ENCODE data around the gene STPG3.
"Not testable (repeated sequence)": the region's sequence is repeated elsewhere in the genome, so short reads cannot be mapped to it uniquely, and the experiment has no call there.

STPG3 gene

GRCh38 chr9:137240318-137240840 is 10.7 kb upstream of the STPG3 start:
- Histone ChIP-seq H3K4me1 (ENCODE audit: control insufficient read depth in 5 of 5, insufficient read depth in 5 of 5, low read length in 5 of 5) (peaks cover 8 to 68% (median 43%) of the 10 kb centered on the region in 5 donors), H3K9me3 (ENCODE audit: control insufficient read depth in 5 of 5, low read length in 5 of 5) (no peaks in the 10 kb centered on the region), H3K27ac (ENCODE audit: low read depth, low read length) (peak overlapping the region; percentile 86), H3K9ac (ENCODE audit: low read length in 5 of 5) (peak overlapping the region in 4 of 5 donors; percentile 65 to 81 (median 71)), H3K27me3 (ENCODE audit: control insufficient read depth in 5 of 5, insufficient read depth in 4 of 5, low read length in 5 of 5) (peaks cover 2 to 4% (median 3%) of the 10 kb centered on the region in 5 donors), H3K4me3 (ENCODE audit: low read depth in 1 of 5, low read length in 5 of 5) (peak overlapping the region in 4 of 5 donors; percentile 65 to 77 (median 67)), H3K36me3 (ENCODE audit: control insufficient read depth in 5 of 5, insufficient read depth in 5 of 5, low read length in 5 of 5) (peaks cover 0 to 21% (median 19%) of the 10 kb centered on the region in 5 donors)

- Histone ChIP-seq H3K9ac (ENCODE audit: low read length in 5 of 5) (peak within 1 kb of the TSS in 4 of 5 donors; percentile 70 to 91 (median 84)), H3K4me3 (ENCODE audit: low read depth in 1 of 5, low read length in 5 of 5) (peak within 1 kb of the TSS; percentile 80 to 87 (median 83)), H3K36me3 (ENCODE audit: control insufficient read depth in 5 of 5, insufficient read depth in 5 of 5, low read length in 5 of 5) (peaks cover 0 to 21% (median 19%) of the 10 kb centered on the region in 5 donors), H3K9me3 (ENCODE audit: control insufficient read depth in 5 of 5, low read length in 5 of 5) (no peaks in the 10 kb centered on the region), H3K4me1 (ENCODE audit: control insufficient read depth in 5 of 5, insufficient read depth in 5 of 5, low read length in 5 of 5) (peaks cover 8 to 62% (median 41%) of the 10 kb centered on the region in 5 donors), H3K27ac (ENCODE audit: low read depth, low read length) (peak within 1 kb of the TSS; percentile 86), H3K27me3 (ENCODE audit: control insufficient read depth in 5 of 5, insufficient read depth in 4 of 5, low read length in 5 of 5) (peaks cover 0 to 3% (median 0%) of the 10 kb centered on the region in 5 donors)
Measured at GRCh38 chr9:137240841-137241489, 10.1 kb upstream of the STPG3 start, which contains the start of gene TUBB4B. Gene TUBB4B, plus strand, starts transcription at chr9:137241287. Its CDS starts 74 bp downstream, at chr9:137241361.

GRCh38 chr9:137241490-137242268 is 9.4 kb upstream of the STPG3 start:
- Histone ChIP-seq H3K4me3 (ENCODE audit: low read depth in 1 of 5, low read length in 5 of 5) (peak overlapping the region; percentile 80 to 87 (median 83)), H3K36me3 (ENCODE audit: control insufficient read depth in 5 of 5, insufficient read depth in 5 of 5, low read length in 5 of 5) (peaks cover 0 to 21% (median 19%) of the 10 kb centered on the region in 5 donors), H3K9me3 (ENCODE audit: control insufficient read depth in 5 of 5, low read length in 5 of 5) (no peaks in the 10 kb centered on the region), H3K27me3 (ENCODE audit: control insufficient read depth in 5 of 5, insufficient read depth in 4 of 5, low read length in 5 of 5) (peaks cover 0 to 3% (median 0%) of the 10 kb centered on the region in 5 donors), H3K4me1 (ENCODE audit: control insufficient read depth in 5 of 5, insufficient read depth in 5 of 5, low read length in 5 of 5) (peaks cover 8 to 55% (median 35%) of the 10 kb centered on the region in 5 donors), H3K27ac (ENCODE audit: low read depth, low read length) (peak overlapping the region; percentile 74), H3K9ac (ENCODE audit: low read length in 5 of 5) (peak overlapping the region in 4 of 5 donors; percentile 70 to 91 (median 84))

- Histone ChIP-seq H3K4me3 (ENCODE audit: low read depth in 1 of 5, low read length in 5 of 5) (peak overlapping the region; percentile 80 to 87 (median 83)), H3K9ac (ENCODE audit: low read length in 5 of 5) (peak overlapping the region in 4 of 5 donors; percentile 70 to 91 (median 84)), H3K9me3 (ENCODE audit: control insufficient read depth in 5 of 5, low read length in 5 of 5) (no peaks in the 10 kb centered on the region), H3K4me1 (ENCODE audit: control insufficient read depth in 5 of 5, insufficient read depth in 5 of 5, low read length in 5 of 5) (peaks cover 8 to 53% (median 31%) of the 10 kb centered on the region in 5 donors), H3K27ac (ENCODE audit: low read depth, low read length) (peak overlapping the region; percentile 74), H3K27me3 (ENCODE audit: control insufficient read depth in 5 of 5, insufficient read depth in 4 of 5, low read length in 5 of 5) (peaks cover 0 to 3% (median 0%) of the 10 kb centered on the region in 5 donors), H3K36me3 (ENCODE audit: control insufficient read depth in 5 of 5, insufficient read depth in 5 of 5, low read length in 5 of 5) (peaks cover 0 to 21% (median 19%) of the 10 kb centered on the region in 5 donors)
Measured at GRCh38 chr9:137242269-137243203, 8.6 kb upstream of the STPG3 start.

- Histone ChIP-seq H3K36me3 (ENCODE audit: control insufficient read depth in 5 of 5, insufficient read depth in 5 of 5, low read length in 5 of 5) (peaks cover 0 to 21% (median 19%) of the 10 kb centered on the region in 5 donors), H3K4me3 (ENCODE audit: low read depth in 1 of 5, low read length in 5 of 5) (peak overlapping the region in 1 of 5 donors; percentile 23), H3K4me1 (ENCODE audit: control insufficient read depth in 5 of 5, insufficient read depth in 5 of 5, low read length in 5 of 5) (peaks cover 8 to 57% (median 31%) of the 10 kb centered on the region in 5 donors)
- not testable (repeated sequence) for H3K9me3 ChIP-seq (ENCODE audit: control insufficient read depth in 5 of 5, low read length in 5 of 5); H3K27me3 ChIP-seq (ENCODE audit: control insufficient read depth in 5 of 5, insufficient read depth in 4 of 5, low read length in 5 of 5); H3K27ac ChIP-seq (ENCODE audit: low read depth, low read length); H3K9ac ChIP-seq (ENCODE audit: low read length in 5 of 5)
Measured at GRCh38 chr9:137243266-137243625, 7.8 kb upstream of the STPG3 start.

- H3K27ac ChIP-seq (ENCODE audit: low read depth, low read length) = no peak overlapping the region
- no peak overlapping the region for H3K9ac ChIP-seq (ENCODE audit: low read length in 5 of 5)
- H3K4me1 ChIP-seq (ENCODE audit: control insufficient read depth in 5 of 5, insufficient read depth in 5 of 5, low read length in 5 of 5) = peaks cover 8 to 55% (median 30%) of the 10 kb centered on the region in 5 donors
- H3K9me3 ChIP-seq (ENCODE audit: control insufficient read depth in 5 of 5, low read length in 5 of 5) = no peaks in the 10 kb centered on the region
- peak overlapping the region in 2 of 5 donors; percentile 17 to 23 for H3K4me3 ChIP-seq (ENCODE audit: low read depth in 1 of 5, low read length in 5 of 5)
- peaks cover 0 to 21% (median 19%) of the 10 kb centered on the region in 5 donors for H3K36me3 ChIP-seq (ENCODE audit: control insufficient read depth in 5 of 5, insufficient read depth in 5 of 5, low read length in 5 of 5)
- peaks cover 0 to 3% (median 0%) of the 10 kb centered on the region in 5 donors for H3K27me3 ChIP-seq (ENCODE audit: control insufficient read depth in 5 of 5, insufficient read depth in 4 of 5, low read length in 5 of 5)
Measured at GRCh38 chr9:137243626-137244485, 7.2 kb upstream of the STPG3 start.

GRCh38 chr9:137244486-137245449 is 6.3 kb upstream of the STPG3 start:
- no peak overlapping the region for H3K27ac ChIP-seq (ENCODE audit: low read depth, low read length)
- H3K27me3 ChIP-seq (ENCODE audit: control insufficient read depth in 5 of 5, insufficient read depth in 4 of 5, low read length in 5 of 5) = peaks cover 0 to 3% (median 0%) of the 10 kb centered on the region in 5 donors
- no peak overlapping the region for H3K9ac ChIP-seq (ENCODE audit: low read length in 5 of 5)
- no peak overlapping the region for H3K4me3 ChIP-seq (ENCODE audit: low read depth in 1 of 5, low read length in 5 of 5)
- no peaks in the 10 kb centered on the region for H3K9me3 ChIP-seq (ENCODE audit: control insufficient read depth in 5 of 5, low read length in 5 of 5)
- peaks cover 0 to 21% (median 19%) of the 10 kb centered on the region in 5 donors for H3K36me3 ChIP-seq (ENCODE audit: control insufficient read depth in 5 of 5, insufficient read depth in 5 of 5, low read length in 5 of 5)
- H3K4me1 ChIP-seq (ENCODE audit: control insufficient read depth in 5 of 5, insufficient read depth in 5 of 5, low read length in 5 of 5) = peaks cover 8 to 47% (median 25%) of the 10 kb centered on the region in 5 donors

Data from subcutaneous abdominal adipose tissue (tissue), 5 donors.